ENCODE measurements around the gene POLD3.
A peak's percentile ranks its signal among the peaks of the same experiment; 100 is the strongest.

Gene POLD3, protein sequence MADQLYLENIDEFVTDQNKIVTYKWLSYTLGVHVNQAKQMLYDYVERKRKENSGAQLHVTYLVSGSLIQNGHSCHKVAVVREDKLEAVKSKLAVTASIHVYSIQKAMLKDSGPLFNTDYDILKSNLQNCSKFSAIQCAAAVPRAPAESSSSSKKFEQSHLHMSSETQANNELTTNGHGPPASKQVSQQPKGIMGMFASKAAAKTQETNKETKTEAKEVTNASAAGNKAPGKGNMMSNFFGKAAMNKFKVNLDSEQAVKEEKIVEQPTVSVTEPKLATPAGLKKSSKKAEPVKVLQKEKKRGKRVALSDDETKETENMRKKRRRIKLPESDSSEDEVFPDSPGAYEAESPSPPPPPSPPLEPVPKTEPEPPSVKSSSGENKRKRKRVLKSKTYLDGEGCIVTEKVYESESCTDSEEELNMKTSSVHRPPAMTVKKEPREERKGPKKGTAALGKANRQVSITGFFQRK

DNA sequence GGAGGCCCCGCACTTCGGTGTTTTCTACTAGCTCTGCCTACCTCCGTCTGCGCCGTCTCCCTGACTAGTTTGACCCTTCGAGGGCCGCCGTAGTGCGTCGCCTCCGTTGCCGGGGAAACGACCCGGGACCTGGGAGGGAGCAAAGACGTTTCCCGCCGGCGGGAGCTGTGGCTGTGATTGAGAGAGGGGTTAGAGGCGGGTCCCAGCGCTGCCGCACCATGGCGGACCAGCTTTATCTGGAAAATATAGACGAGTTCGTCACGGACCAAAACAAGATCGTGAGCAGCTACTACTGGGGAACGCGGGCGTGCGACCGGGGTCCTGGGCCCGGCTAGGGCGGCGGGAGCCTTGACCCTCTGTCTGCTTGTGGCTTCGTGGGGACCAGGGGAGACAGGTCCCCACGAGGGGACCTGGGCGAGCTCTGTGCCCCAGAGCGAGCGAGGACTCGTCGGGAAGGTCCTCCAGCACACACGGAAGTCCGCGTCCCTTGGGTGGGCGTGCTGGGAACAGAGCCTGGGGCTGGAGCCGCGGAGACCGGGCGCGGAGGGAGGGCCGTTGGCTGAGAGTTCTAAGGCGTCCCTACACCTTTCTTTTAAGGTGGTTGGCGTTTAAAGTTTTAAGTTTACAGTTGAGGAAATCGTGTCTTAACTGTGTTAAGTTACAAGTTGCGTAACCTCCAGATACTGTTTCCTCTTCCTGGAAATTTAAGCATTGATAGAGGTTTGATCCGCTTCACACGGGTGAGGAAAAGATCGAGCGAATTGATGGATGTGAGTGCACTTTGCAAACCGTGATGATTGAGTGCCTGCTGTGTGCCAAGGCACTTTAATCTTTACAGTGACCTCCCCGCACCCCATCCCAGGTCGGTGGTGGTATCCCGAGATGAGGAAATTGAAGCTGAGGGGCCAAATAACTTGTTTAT, at the start of gene POLD3:
TSS of gene POLD3 (plus strand) at position 142 of the 922 bp plus-strand sequence. CDS start at position 219, 77 bp downstream.
- peak; percentile 88 for DNase-seq (ENCODE audit: low read depth)

DNA sequence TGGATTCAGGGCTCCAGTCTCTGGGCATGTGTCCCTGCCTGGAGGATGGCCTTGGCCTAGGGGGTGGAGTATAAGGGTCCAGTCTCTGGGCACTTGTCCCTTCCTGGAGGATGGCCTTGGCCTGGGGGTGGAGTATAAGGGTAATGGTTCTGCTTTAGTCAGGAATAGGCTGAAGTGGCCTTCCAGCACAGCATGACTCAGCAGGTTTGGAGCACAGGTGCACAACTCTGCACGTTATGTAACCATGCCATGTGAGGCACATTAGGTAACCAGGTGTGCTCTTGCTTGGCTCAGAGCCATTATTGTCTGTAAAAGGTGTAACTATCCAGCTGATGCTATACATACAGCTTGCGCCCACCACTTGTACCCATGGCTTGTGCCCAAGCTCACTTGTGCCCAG, 48.4 kb upstream of the POLD3 start:
- DNase-seq (ENCODE audit: low read depth): no peak

DNA sequence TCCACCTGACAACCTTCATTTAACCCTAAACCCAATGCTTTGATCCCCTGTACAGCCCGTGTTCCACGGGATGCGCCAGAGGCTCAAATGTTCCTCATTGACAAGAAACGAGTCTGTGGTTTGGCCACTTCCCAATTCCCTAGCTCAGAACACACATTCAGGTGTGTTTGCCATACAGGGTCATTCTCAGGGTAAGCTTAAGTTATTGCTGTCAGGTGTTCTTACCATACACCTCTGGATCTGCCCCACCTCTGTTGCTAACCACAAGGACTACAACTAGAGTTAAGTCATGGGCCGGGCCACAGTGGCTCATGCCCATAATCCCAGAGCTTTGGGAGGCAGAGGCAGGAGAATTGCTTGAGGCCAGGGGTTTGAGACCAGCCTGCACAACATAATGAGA, 45.6 kb upstream of the POLD3 start:
- DNase-seq (ENCODE audit: low read depth): no peak

DNA sequence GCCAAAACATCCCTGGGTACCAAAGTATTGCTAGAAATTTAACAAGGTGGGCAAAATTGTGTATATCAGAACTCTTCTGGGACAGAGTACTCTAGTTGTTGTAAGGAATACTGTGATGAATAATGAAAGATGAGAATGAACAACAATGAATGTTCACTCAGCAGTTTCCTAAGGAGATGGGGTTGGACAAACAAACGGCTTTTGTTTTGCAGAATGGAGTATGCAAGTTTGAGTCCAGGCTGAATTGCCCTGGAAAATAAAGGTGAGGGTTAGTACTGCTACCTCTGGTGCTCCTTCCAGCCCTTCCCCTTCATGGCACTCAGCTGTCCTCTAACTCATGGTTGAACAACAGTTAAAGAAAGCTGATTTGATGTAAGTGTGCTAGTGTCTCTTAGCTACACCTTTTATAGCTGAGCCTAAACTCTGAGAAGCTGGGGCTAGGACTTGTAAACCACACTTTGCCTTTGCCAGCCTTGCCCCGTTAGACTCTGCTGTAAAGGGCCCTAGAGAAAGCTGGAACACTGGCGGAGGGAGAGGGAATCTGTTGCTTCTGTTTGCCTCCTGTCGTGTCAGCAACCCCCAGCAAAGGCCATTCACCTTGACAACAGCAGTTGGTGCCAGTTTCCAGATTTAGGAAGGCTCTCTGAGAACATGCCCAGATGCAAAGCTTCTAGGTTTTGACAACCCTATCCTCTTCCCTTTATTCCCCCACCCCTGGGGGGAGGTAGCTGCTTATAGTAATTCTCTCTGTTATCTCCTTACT, 41.2 kb upstream of the POLD3 start:
- no peak for DNase-seq (ENCODE audit: low read depth)

DNA sequence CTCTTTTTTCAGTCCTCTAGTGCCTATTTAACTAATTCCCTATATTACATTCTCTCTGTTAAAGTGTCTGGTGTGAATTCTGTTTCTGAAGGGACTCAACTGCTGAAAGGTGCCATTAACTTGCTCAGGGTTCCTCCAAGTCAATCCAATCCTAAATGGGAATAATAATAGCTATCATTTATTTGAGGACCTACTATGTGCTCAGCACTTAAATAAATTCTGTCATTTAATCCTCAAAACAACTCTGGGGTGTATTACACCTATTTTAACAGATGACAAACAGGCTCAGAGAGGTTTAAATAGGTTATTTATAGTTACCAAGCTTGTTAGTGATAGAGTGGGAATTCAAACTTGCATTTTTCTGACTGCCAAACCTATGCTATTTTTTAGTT, 40.6 kb upstream of the POLD3 start:
- no peak for DNase-seq (ENCODE audit: low read depth)

DNA sequence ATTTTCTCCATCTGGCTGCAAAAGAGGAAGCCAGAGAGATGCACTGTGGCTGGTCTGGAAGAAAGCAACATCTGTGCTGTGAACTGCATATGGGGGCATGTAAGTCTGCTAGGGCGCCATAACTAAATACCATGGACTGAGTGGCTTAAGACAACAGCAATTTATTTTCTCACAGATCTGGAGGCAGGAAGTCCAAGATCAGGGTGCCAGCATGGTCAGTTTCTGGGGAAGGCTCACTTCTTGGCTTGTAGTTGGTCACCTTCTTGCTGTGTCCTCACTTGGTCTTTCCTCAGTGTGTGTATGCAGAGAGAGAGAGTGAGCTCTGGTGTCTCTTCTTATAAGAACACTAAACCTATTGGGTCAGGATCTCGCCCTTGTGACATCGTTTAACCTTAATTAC, 34.9 kb upstream of the POLD3 start:
- no peak for DNase-seq (ENCODE audit: low read depth)

DNA sequence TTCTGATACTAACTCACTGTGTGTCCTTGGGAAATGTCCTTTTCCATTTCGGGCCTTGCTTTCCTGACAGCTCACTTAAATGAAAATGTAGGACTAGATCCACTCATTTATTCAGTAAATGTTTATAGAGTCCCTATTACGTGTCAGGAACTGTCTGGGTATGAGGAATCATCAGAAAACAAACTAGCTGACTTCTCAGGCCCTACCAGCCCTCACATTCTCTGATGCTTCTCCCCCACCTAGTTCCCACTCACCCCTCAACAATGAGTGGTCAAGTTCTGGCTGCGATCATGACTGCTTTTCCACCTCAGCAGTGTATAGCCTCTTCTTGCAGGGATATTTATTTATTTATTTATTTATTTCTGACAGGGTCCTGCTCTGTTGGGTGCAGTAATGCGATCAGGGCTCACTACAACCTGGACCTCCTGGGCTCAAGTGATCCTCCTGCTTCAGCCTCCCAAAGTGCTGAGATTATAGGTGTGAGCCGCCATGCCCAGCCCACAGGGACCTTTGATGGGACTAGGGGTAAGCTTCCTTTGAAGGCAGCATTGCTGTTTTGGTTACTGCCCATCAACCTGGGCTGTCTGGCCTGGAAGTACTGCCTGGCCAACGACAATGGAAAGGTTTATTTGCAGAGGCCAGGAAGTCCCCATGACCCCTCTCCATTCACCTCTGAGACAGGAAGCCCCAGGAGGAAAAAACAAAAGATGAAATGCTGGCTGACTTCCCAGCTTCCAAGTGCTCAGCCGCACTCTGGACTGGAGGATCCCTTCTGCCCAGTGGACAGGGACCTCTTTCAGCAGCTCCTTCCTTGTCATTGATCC, 33.1 kb upstream of the POLD3 start:
- DNase-seq (ENCODE audit: low read depth): peak; percentile 11

DNA sequence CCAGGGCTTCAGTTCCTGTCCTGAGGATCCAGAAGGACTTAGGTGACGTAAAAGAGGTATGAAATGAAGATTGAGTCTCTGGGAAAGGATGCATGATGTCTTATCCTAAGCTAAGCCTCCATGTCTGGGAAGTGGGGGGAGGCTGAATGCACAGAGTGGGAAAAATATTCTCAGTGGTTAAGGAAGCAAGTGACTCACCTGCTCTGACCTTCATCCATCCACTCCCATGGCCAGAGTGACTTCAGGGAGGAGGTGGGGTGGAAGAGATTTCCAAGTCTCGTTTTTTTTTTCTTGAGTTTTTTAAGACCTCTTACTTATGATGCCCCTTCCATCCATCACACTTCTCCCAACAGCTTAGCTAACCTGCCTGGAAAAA, 32.5 kb upstream of the POLD3 start:
- DNase-seq (ENCODE audit: low read depth): peak; percentile 8

DNA sequence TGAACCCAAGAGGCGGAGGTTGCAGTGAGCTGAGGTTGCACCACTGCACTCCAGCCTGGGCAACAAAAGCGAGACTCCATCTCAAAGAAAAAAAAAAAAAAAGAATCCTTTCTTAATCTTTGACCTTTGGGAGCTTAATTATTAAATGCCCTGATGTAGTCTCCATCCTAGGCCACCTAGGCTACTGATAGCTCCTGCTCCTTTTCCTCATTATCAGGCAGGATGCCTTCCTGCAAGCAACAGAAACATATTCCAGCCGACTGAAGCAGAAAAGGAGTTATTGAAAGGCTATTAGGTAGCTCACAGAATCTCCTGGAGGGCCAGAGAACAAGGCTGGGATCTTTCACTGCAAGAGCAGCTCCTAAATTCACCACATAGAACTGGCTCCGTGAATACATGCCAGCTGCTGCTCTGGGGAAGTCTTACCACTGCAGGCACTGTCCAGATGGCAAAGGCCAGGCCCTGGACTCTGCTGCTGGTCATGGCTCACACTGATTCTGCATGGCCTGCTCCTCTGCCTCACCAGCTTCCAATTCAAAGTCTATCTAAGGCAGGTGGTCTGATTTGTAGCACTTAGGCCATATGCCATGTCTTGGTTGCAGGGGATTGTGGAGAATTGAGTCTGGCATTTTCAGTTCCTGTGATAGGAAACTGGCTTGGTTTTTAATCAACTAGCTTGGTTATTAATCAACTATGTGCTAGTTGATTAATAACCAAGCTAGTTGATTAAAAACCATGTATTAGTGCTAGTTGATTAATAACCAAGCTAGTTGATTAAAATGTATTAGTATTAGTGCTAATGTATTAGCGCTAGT, 26.0 kb upstream of the POLD3 start:
- DNase-seq (ENCODE audit: low read depth): no peak

DNA sequence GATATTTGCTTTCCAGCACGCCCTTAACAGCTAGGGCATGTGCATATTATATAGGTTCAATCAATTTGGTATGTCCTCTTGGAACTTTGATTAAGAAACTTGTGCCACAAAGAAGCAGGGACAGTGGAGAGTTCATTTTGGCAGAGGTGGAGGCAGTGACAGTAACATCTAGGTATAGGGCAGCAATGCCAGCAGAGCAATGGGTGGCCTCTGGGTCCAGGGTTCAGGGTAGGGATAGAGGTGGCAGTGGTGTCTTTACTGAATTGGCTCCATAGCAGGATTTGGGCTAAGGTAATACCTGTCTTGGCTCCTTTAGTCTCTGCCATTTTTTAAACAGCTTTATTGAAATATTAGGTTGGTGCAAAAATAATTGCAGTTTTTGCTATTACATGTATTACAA, 24.4 kb upstream of the POLD3 start:
- no peak for DNase-seq (ENCODE audit: low read depth)

DNA sequence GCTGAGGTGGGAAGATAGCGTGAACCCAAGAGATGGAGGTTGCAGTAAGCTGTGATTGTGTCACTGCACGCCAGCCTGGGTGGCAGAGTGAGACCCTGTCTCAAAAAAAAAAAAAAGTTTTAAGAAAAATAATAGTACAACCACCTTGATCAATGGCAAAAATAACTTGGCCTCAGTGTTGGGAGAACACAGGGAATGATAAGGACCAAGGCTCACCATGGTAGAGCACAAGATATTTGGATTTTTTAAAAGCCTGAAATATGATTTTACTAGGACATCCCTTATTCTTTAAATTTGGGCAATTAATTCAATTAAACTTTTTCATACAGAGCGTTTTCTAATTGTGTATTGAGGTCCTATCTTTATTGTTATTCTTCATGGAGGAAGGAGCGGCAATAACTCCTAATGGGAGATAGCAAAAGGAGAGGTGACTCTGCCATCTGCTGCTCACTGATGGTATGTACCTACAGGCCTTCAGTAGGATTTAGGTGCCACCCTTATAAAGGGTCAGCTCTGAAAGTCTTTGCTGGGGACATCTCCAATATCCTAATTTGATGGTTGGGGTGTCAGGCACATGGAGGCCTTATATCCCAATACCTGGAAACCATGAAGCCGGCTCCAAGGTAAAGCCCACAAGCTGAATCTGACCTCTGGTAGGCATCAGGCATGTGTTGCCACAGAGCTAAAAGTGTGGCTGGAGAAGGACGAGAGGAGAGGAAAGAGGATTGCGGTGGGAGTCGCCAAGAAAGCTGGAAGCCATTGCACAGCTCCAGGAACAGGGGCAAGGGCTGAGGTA, 21.9 kb upstream of the POLD3 start:
- DNase-seq (ENCODE audit: low read depth): peak; percentile 64

DNA sequence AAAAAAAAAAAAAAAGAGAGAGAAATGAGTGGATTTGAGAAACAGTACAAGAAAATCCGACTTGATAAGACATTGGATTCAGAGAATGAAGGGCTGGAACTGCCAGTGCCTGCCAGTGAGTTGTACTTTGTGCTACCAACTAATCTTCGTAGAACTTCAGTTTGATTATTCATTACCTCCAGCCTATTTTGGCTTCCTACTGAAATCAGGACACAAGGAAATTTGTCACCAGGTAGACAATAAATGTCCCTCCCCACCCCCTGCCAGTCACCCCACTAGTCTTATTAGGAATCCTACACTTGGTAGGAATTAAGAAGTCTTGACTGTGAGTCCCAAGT, 21.4 kb upstream of the POLD3 start:
- no peak for DNase-seq (ENCODE audit: low read depth)

DNA sequence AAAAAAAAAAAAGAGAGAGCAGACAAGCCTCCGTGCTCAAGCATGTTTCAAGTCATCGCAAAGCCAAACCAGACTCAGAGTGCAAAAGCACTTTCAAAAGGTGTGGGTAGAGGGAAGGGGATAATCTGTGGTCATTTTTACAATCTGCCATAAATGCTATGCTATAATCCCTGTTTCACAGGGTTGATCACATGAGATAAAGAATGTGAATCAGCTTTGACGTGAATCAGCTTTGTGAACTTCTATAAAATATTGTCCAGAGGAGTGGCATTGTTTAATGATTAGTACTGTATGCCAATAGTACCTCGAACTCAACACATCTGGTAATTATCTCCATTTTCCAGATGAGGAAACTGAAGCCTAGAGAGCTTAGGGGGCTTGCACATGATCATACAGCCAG, 20.0 kb upstream of the POLD3 start:
- DNase-seq (ENCODE audit: low read depth): no peak

DNA sequence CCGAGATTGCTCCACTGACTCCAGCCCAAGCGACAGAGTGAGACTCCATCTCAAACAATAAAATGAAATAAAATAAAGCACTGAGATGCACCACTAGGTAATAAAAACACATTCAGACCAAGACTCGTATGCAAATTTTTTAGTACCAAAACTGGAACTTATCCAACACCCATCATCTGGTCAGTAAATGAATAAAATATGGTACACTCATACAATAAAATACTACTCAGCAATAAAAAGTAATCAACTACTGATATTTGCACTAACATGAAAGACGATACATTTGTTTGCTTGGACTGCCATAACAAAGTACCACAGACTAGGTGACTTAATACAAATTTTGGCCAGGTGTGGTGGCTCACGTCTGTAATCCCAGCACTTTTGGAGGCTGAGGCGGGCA, 17.8 kb upstream of the POLD3 start:
- DNase-seq (ENCODE audit: low read depth): no peak

DNA sequence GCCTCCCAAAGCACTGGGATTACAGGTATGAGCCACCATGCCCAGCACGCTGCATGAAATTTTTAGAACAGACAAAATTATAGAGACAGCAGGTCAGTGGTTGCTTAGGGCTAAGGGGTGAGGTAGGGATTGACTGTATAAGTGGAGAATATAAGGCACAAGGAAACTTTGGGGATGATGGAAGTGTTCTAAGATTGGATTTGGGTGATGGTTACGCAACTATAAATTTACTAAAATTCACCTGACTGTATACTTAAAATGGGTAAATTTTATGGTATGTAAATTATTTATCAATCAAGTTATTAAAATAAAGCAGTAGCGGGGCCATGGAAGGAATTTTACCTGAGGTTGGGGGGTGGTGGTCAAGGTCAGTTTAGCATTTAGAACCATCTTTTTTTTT, 16.4 kb upstream of the POLD3 start:
- DNase-seq (ENCODE audit: low read depth): no peak

DNA sequence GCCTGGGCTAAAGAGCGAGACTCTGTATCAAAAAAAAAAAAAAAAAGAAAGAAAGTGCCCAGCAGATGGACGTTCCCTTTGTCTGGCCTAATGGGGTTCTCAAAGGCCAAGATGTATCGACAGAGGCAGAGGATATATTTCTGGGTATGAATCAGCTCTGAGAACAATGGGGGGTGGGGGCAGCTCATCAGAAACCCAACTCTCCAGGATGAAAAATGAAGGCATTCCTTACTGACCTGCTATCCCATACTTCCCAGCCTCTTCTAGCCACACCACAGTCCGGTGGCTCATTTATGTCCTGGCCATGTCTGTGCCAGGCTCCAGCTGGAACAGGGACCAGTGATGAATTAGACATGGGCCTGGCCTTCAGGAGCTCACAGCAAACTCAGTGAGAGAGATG, 15.2 kb upstream of the POLD3 start:
- DNase-seq (ENCODE audit: low read depth): no peak

DNA sequence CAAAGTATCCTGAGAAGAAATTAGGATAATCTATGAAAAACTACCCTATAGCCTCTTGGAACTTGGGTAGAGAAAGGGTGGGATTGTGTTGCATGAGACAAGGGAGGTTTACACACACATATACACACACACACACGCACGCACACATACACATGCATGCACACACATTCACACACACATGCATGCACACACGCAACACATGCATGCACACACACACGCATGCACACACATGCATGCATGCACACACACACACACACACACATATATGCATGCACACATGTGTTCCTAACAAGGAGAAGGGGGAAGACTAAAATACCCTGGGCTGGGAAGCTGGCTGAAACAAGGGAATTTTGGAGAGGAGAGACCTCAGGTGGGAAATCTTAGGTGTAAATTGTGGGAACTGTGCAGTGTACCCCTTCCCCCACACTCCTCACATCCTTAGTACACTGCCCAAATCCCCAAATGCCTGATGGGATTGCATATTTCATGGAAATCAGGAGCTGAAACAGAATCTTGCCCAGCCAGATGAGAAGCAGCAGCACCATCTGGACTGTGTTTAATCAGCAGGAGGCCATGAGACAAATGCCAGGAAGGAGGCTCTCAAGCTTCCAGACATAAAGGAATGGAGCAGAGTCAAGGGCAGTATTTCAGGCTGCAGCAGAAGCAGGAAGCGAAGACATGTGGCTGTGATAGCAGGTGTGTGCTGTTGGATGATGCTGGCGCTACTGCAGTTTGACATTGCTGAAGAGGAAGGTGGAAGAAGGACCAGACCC, 14.6 kb upstream of the POLD3 start:
- DNase-seq (ENCODE audit: low read depth): no peak

DNA sequence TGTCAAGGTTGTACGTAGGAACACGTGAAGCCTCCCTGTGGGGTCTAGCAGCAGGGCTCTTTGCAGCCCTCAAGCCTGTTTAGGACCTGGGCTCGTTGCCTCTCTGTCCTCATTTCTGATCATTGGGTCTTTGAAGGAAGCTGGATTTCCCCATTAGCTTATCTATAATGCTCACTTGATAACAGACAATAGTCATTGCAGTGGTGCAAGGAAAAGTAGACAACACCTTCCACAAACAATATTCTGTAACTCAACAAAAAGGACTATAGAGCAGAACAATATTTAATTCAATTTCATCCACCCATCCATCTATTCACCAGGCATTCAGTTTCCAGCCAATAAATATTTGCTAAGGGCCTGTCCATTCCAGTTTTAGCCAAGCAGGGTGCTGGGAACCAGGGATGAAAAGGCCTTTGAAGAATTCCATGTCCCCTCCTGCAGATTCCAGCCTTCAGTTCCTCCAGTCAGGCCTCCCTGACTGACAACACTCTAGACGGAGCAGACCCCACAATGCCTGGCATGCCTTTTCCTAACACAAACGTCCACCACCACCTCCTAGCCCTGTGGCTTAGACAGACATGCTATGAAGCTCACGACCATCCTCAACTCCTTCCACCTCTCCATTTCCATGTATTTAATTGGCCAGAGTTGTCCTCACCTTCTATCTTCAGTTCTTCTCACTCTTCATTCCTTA, 12.7 kb upstream of the POLD3 start:
- DNase-seq (ENCODE audit: low read depth): no peak
